ENCODE measurements around the gene HUNK. TPM values are rescaled to one million over a fixed set of nuclear protein-coding genes. Genes with fewer than 3 reads are reported as not detected.

Gene HUNK
- total RNA-seq, 1 donor from 2014 or later: 2.0 TPM

- ATAC-seq: no peak
- Histone ChIP-seq H3K9me3 (no peaks in the 10 kb centered on the region), H3K27ac (no peak overlapping the region), H3K36me3 (no peaks in the 10 kb centered on the region), H3K27me3 (no peaks in the 10 kb centered on the region), H3K4me1 (no peaks in the 10 kb centered on the region), H3K4me3 (no peak overlapping the region)
- intact Hi-C loops (cut with DNase I): no loop called here
- DNase-seq: no peak
- TF ChIP-seq, protein P1, sequence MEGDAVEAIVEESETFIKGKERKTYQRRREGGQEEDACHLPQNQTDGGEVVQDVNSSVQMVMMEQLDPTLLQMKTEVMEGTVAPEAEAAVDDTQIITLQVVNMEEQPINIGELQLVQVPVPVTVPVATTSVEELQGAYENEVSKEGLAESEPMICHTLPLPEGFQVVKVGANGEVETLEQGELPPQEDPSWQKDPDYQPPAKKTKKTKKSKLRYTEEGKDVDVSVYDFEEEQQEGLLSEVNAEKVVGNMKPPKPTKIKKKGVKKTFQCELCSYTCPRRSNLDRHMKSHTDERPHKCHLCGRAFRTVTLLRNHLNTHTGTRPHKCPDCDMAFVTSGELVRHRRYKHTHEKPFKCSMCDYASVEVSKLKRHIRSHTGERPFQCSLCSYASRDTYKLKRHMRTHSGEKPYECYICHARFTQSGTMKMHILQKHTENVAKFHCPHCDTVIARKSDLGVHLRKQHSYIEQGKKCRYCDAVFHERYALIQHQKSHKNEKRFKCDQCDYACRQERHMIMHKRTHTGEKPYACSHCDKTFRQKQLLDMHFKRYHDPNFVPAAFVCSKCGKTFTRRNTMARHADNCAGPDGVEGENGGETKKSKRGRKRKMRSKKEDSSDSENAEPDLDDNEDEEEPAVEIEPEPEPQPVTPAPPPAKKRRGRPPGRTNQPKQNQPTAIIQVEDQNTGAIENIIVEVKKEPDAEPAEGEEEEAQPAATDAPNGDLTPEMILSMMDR (IDR thresholded peaks at IDR 0.05): no peak
Measured at GRCh38 chr21:31893851-31894415, 21.1 kb downstream of the HUNK start.

GRCh38 chr21:31894457-31894856, 21.6 kb downstream of the HUNK start:
- no peak overlapping the region for H3K27ac ChIP-seq
- intact Hi-C loops (cut with DNase I): no loop called here
- H3K4me1 ChIP-seq: no peaks in the 10 kb centered on the region
- TF ChIP-seq, protein P1 (IDR thresholded peaks at IDR 0.05): no peak
- ATAC-seq: no peak
- H3K36me3 ChIP-seq: no peaks in the 10 kb centered on the region
- H3K27me3 ChIP-seq: no peaks in the 10 kb centered on the region
- no peaks in the 10 kb centered on the region for H3K9me3 ChIP-seq
- H3K4me3 ChIP-seq: no peak overlapping the region
- DNase-seq: no peak

- TF ChIP-seq, protein P1 (IDR thresholded peaks at IDR 0.05): no peak
- no peaks in the 10 kb centered on the region for H3K36me3 ChIP-seq
- H3K9me3 ChIP-seq: no peaks in the 10 kb centered on the region
- H3K4me1 ChIP-seq: no peaks in the 10 kb centered on the region
- intact Hi-C loops (cut with DNase I): no loop called here
- no peak for DNase-seq
- no peak overlapping the region for H3K27ac ChIP-seq
- no peak for ATAC-seq
- H3K27me3 ChIP-seq: no peaks in the 10 kb centered on the region
- no peak overlapping the region for H3K4me3 ChIP-seq
Measured at GRCh38 chr21:31895077-31895835, 22.4 kb downstream of the HUNK start.

DNA sequence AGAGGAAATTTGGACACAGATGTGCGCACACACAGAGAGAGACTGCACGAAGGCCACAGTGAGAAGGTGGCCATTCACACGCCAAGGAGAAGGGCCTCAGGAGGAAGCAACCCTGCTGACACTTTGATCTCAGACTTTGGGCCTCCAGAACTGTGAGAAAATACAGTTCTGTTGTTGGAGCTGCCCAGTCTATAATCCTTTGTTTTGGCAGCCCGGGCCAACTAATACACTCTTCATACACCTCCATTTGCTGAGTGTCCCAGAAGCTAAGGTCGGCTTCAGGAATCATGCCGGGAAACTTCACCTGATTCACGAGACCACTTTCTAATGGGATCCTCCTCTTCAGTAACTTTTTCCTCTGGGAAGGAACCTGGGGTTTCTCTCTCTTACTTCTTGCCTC, 23.2 kb downstream of the HUNK start:
- no peaks in the 10 kb centered on the region for H3K9me3 ChIP-seq
- ATAC-seq (no peak), DNase-seq (no peak)
- H3K27me3 ChIP-seq: no peaks in the 10 kb centered on the region
- intact Hi-C loops (cut with DNase I): no loop called here
- TF ChIP-seq, protein P1 (IDR thresholded peaks at IDR 0.05): no peak
- no peak overlapping the region for H3K27ac ChIP-seq
- no peak overlapping the region for H3K4me3 ChIP-seq
- H3K36me3 ChIP-seq: no peaks in the 10 kb centered on the region
- no peaks in the 10 kb centered on the region for H3K4me1 ChIP-seq

- ATAC-seq (no peak), DNase-seq (no peak)
- no peaks in the 10 kb centered on the region for H3K9me3 ChIP-seq
- H3K4me3 ChIP-seq: no peak overlapping the region
- no peaks in the 10 kb centered on the region for H3K36me3 ChIP-seq
- TF ChIP-seq, protein P1 (IDR thresholded peaks at IDR 0.05): no peak
- intact Hi-C loops (cut with DNase I): no loop called here
- H3K4me1 ChIP-seq: no peaks in the 10 kb centered on the region
- no peaks in the 10 kb centered on the region for H3K27me3 ChIP-seq
- no peak overlapping the region for H3K27ac ChIP-seq
Measured at GRCh38 chr21:31897311-31897710, 24.5 kb downstream of the HUNK start.
